ENCODE results near the gene C1QA. TPM values are rescaled to one million over a fixed set of nuclear protein-coding genes. Genes with fewer than 3 reads are reported as not detected.

Gene C1QA
- polyA plus RNA-seq, 4 donors = 25.7 to 215 (median 108) TPM

- H3K36me3 ChIP-seq (ENCODE audit: control insufficient read depth in 3 of 3, insufficient read depth in 2 of 3, low read depth in 1 of 3, low read length in 3 of 3) = no peaks in the 10 kb centered on the region
- DNase-seq (no peak), FAIRE-seq (no peak)
- no peaks in the 10 kb centered on the region for H3K9me3 ChIP-seq (ENCODE audit: control insufficient read depth in 2 of 2, insufficient read depth in 1 of 2, low read depth in 1 of 2, low read length in 1 of 2)
- peaks cover 0 to 11% (median 2%) of the 10 kb centered on the region in 3 donors for H3K27me3 ChIP-seq (ENCODE audit: control insufficient read depth in 3 of 3, insufficient read depth in 3 of 3, low read length in 3 of 3)
- WGBS, 3 donors = 61 to 67% (median 67%) methylated on average over 7 of the region's 7 CpGs
- no peaks in the 10 kb centered on the region for H3K4me1 ChIP-seq (ENCODE audit: control insufficient read depth in 3 of 3, insufficient read depth in 2 of 3, low read depth in 1 of 3, low read length in 2 of 3)
- H3K4me3 ChIP-seq (ENCODE audit: low read depth in 1 of 3, low read length in 3 of 3) = no peak overlapping the region
- no peak overlapping the region for H3K27ac ChIP-seq (ENCODE audit: low read depth in 1 of 3, low read length in 2 of 3)
Observed at GRCh38 chr1:22595108-22595507, 41.3 kb upstream of the C1QA start.

GRCh38 chr1:22597301-22597965, 39.0 kb upstream of the C1QA start:
- 68 to 81% (median 78%) methylated on average over 28 to 30 of the region's 30 CpGs for WGBS, 3 donors
- no peak for FAIRE-seq
- peaks cover 0 to 16% (median 3%) of the 10 kb centered on the region in 3 donors for H3K27me3 ChIP-seq (ENCODE audit: control insufficient read depth in 3 of 3, insufficient read depth in 3 of 3, low read length in 3 of 3)

GRCh38 chr1:22597996-22598395, 38.4 kb upstream of the C1QA start:
- FAIRE-seq = no peak
- Histone ChIP-seq H3K9me3 (ENCODE audit: control insufficient read depth in 2 of 2, insufficient read depth in 1 of 2, low read depth in 1 of 2, low read length in 1 of 2) (no peaks in the 10 kb centered on the region), H3K27me3 (ENCODE audit: control insufficient read depth in 3 of 3, insufficient read depth in 3 of 3, low read length in 3 of 3) (peaks cover 0 to 18% (median 3%) of the 10 kb centered on the region in 3 donors), H3K27ac (ENCODE audit: low read depth in 1 of 3, low read length in 2 of 3) (no peak overlapping the region), H3K4me1 (ENCODE audit: control insufficient read depth in 3 of 3, insufficient read depth in 2 of 3, low read depth in 1 of 3, low read length in 2 of 3) (no peaks in the 10 kb centered on the region), H3K4me3 (ENCODE audit: low read depth in 1 of 3, low read length in 3 of 3) (no peak overlapping the region), H3K36me3 (ENCODE audit: control insufficient read depth in 3 of 3, insufficient read depth in 2 of 3, low read depth in 1 of 3, low read length in 3 of 3) (no peaks in the 10 kb centered on the region)
- DNase-seq = no peak
- WGBS, 3 donors = 78 to 86% (median 83%) methylated on average over 8 of the region's 8 CpGs

More at GRCh38 chr1:22597301-22597965, 39.0 kb upstream of the C1QA start:
- H3K4me1 ChIP-seq (ENCODE audit: control insufficient read depth in 3 of 3, insufficient read depth in 2 of 3, low read depth in 1 of 3, low read length in 2 of 3) = no peaks in the 10 kb centered on the region
- no peak overlapping the region for H3K27ac ChIP-seq (ENCODE audit: low read depth in 1 of 3, low read length in 2 of 3)
- DNase-seq = no peak
- H3K9me3 ChIP-seq (ENCODE audit: control insufficient read depth in 2 of 2, insufficient read depth in 1 of 2, low read depth in 1 of 2, low read length in 1 of 2) = no peaks in the 10 kb centered on the region
- no peaks in the 10 kb centered on the region for H3K36me3 ChIP-seq (ENCODE audit: control insufficient read depth in 3 of 3, insufficient read depth in 2 of 3, low read depth in 1 of 3, low read length in 3 of 3)
- H3K4me3 ChIP-seq (ENCODE audit: low read depth in 1 of 3, low read length in 3 of 3) = no peak overlapping the region

DNA sequence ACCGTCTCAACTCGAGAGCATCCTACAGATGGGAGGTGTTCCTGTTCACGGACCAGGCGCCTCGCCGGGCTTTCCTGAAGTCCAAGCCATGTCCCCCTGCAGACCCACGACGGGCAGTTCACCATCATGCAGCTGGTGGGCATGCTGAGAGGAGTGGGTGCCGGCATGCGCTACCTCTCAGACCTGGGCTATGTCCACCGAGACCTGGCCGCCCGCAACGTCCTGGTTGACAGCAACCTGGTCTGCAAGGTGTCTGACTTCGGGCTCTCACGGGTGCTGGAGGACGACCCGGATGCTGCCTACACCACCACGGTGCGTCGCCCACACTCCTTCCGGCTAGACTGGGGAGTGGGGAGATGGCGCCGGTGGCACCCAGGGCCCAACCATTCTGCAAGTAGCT, 37.7 kb upstream of the C1QA start:
- Histone ChIP-seq H3K4me1 (ENCODE audit: control insufficient read depth in 3 of 3, insufficient read depth in 2 of 3, low read depth in 1 of 3, low read length in 2 of 3) (no peaks in the 10 kb centered on the region), H3K9me3 (ENCODE audit: control insufficient read depth in 2 of 2, insufficient read depth in 1 of 2, low read depth in 1 of 2, low read length in 1 of 2) (no peaks in the 10 kb centered on the region), H3K36me3 (ENCODE audit: control insufficient read depth in 3 of 3, insufficient read depth in 2 of 3, low read depth in 1 of 3, low read length in 3 of 3) (no peaks in the 10 kb centered on the region), H3K27ac (ENCODE audit: low read depth in 1 of 3, low read length in 2 of 3) (no peak overlapping the region), H3K4me3 (ENCODE audit: low read depth in 1 of 3, low read length in 3 of 3) (no peak overlapping the region), H3K27me3 (ENCODE audit: control insufficient read depth in 3 of 3, insufficient read depth in 3 of 3, low read length in 3 of 3) (peaks cover 0 to 15% (median 3%) of the 10 kb centered on the region in 3 donors)
- no peak for DNase-seq
- no peak for FAIRE-seq
- WGBS, 3 donors = 69 to 82% (median 77%) methylated on average over 24 of the region's 24 CpGs

GRCh38 chr1:22600071-22600816, 36.2 kb upstream of the C1QA start:
- FAIRE-seq = no peak
- no peaks in the 10 kb centered on the region for H3K36me3 ChIP-seq (ENCODE audit: control insufficient read depth in 3 of 3, insufficient read depth in 2 of 3, low read depth in 1 of 3, low read length in 3 of 3)
- H3K27me3 ChIP-seq (ENCODE audit: control insufficient read depth in 3 of 3, insufficient read depth in 3 of 3, low read length in 3 of 3) = peaks cover 0 to 24% (median 7%) of the 10 kb centered on the region in 3 donors
- no peaks in the 10 kb centered on the region for H3K9me3 ChIP-seq (ENCODE audit: control insufficient read depth in 2 of 2, insufficient read depth in 1 of 2, low read depth in 1 of 2, low read length in 1 of 2)
- peak in 1 of 2 donors; percentile 46 for DNase-seq
- no peak overlapping the region for H3K27ac ChIP-seq (ENCODE audit: low read depth in 1 of 3, low read length in 2 of 3)
- H3K4me3 ChIP-seq (ENCODE audit: low read depth in 1 of 3, low read length in 3 of 3) = no peak overlapping the region
- no peaks in the 10 kb centered on the region for H3K4me1 ChIP-seq (ENCODE audit: control insufficient read depth in 3 of 3, insufficient read depth in 2 of 3, low read depth in 1 of 3, low read length in 2 of 3)
- WGBS, 3 donors = 41 to 61% (median 51%) methylated on average over 21 to 22 of the region's 22 CpGs

GRCh38 chr1:22600817-22601605, 35.4 kb upstream of the C1QA start:
- Histone ChIP-seq H3K4me3 (ENCODE audit: low read depth in 1 of 3, low read length in 3 of 3) (no peak overlapping the region), H3K36me3 (ENCODE audit: control insufficient read depth in 3 of 3, insufficient read depth in 2 of 3, low read depth in 1 of 3, low read length in 3 of 3) (no peaks in the 10 kb centered on the region), H3K27me3 (ENCODE audit: control insufficient read depth in 3 of 3, insufficient read depth in 3 of 3, low read length in 3 of 3) (peaks cover 0 to 26% (median 7%) of the 10 kb centered on the region in 3 donors), H3K4me1 (ENCODE audit: control insufficient read depth in 3 of 3, insufficient read depth in 2 of 3, low read depth in 1 of 3, low read length in 2 of 3) (no peaks in the 10 kb centered on the region), H3K9me3 (ENCODE audit: control insufficient read depth in 2 of 2, insufficient read depth in 1 of 2, low read depth in 1 of 2, low read length in 1 of 2) (no peaks in the 10 kb centered on the region), H3K27ac (ENCODE audit: low read depth in 1 of 3, low read length in 2 of 3) (no peak overlapping the region)
- no peak for DNase-seq
- no peak for FAIRE-seq
- 73 to 88% (median 86%) methylated on average over 32 to 39 of the region's 39 CpGs for WGBS, 3 donors

GRCh38 chr1:22601610-22602009, 34.8 kb upstream of the C1QA start:
- no peak overlapping the region for H3K27ac ChIP-seq (ENCODE audit: low read depth in 1 of 3, low read length in 2 of 3)
- H3K4me3 ChIP-seq (ENCODE audit: low read depth in 1 of 3, low read length in 3 of 3) = no peak overlapping the region
- no peaks in the 10 kb centered on the region for H3K4me1 ChIP-seq (ENCODE audit: control insufficient read depth in 3 of 3, insufficient read depth in 2 of 3, low read depth in 1 of 3, low read length in 2 of 3)
- DNase-seq (no peak), FAIRE-seq (no peak)
- 88 to 92% (median 90%) methylated on average over 9 to 12 of the region's 12 CpGs for WGBS, 3 donors
- peaks cover 0 to 30% (median 7%) of the 10 kb centered on the region in 3 donors for H3K27me3 ChIP-seq (ENCODE audit: control insufficient read depth in 3 of 3, insufficient read depth in 3 of 3, low read length in 3 of 3)
- no peaks in the 10 kb centered on the region for H3K9me3 ChIP-seq (ENCODE audit: control insufficient read depth in 2 of 2, insufficient read depth in 1 of 2, low read depth in 1 of 2, low read length in 1 of 2)
- H3K36me3 ChIP-seq (ENCODE audit: control insufficient read depth in 3 of 3, insufficient read depth in 2 of 3, low read depth in 1 of 3, low read length in 3 of 3) = no peaks in the 10 kb centered on the region

DNA sequence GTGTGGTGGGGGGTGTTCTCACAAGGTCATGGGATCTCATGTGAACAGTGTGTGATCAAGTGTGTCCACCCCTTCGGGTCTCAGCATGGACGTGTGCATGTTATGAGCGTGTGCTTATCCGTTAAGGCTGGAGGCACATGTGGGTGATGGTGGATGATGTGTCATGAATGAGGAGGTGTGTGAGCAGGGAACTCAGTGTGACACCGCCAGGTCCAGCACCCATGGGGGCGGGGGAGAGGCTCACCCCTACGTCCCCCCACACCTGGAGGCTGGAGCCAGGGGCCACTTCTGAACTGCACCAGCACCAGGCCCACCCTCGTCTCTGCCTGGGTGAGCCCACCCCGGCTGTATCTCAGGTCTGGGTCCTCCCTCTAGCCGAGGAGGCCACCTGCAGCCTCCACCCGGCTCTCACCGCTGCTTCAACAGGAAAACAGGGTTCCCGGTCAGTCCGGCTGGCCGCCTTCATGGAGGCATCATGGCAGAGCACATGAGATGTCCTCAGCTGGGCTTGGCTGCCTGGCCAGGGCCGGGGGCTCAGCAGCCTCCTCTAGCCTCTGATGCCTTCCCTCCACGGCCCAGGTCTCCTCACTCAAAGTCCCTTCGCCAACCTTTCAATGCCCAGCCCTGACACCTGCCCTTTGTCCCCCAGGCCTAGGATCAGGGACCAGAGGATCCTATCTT, 34.2 kb upstream of the C1QA start:
- DNase-seq = no peak
- no peaks in the 10 kb centered on the region for H3K9me3 ChIP-seq (ENCODE audit: control insufficient read depth in 2 of 2, insufficient read depth in 1 of 2, low read depth in 1 of 2, low read length in 1 of 2)
- H3K4me3 ChIP-seq (ENCODE audit: low read depth in 1 of 3, low read length in 3 of 3) = no peak overlapping the region
- peaks cover 0 to 31% (median 7%) of the 10 kb centered on the region in 3 donors for H3K27me3 ChIP-seq (ENCODE audit: control insufficient read depth in 3 of 3, insufficient read depth in 3 of 3, low read length in 3 of 3)
- H3K27ac ChIP-seq (ENCODE audit: low read depth in 1 of 3, low read length in 2 of 3) = no peak overlapping the region
- WGBS, 3 donors = 68 to 82% (median 75%) methylated on average over 15 to 18 of the region's 18 CpGs
- FAIRE-seq = no peak
- H3K4me1 ChIP-seq (ENCODE audit: control insufficient read depth in 3 of 3, insufficient read depth in 2 of 3, low read depth in 1 of 3, low read length in 2 of 3) = no peaks in the 10 kb centered on the region
- H3K36me3 ChIP-seq (ENCODE audit: control insufficient read depth in 3 of 3, insufficient read depth in 2 of 3, low read depth in 1 of 3, low read length in 3 of 3) = no peaks in the 10 kb centered on the region

Measured in small intestine (tissue), 7 donors.